ENCODE measurements around the gene PDE7B.

Gene PDE7B

GRCh38 chr6:135999393-135999792, 147.9 kb downstream of the PDE7B start:
- Histone ChIP-seq H3K36me3 (replicated peaks; ENCODE audit: insufficient read depth, low read length) (no peaks in the 10 kb centered on the region), H3F3A (ENCODE audit: insufficient read depth, low read length) (no peaks in the 10 kb centered on the region), H3K9ac (ENCODE audit: low read length) (no peak overlapping the region), H3K4me1 (ENCODE audit: low read length) (no peaks in the 10 kb centered on the region), H3K27me3 (replicated peaks; ENCODE audit: insufficient read depth, low read length) (no peaks in the 10 kb centered on the region), H4K20me1 (ENCODE audit: insufficient read depth, low read length) (no peaks in the 10 kb centered on the region), H2AFZ (ENCODE audit: low read length) (no peak overlapping the region), H3K27ac (ENCODE audit: low read length) (no peak overlapping the region), H3K9me3 (replicated peaks; ENCODE audit: insufficient read depth, low read length) (no peaks in the 10 kb centered on the region), H3K4me3 (ENCODE audit: low read length) (no peak overlapping the region), H3K4me2 (ENCODE audit: low read depth, low read length) (no peak overlapping the region), H3K9me2 (replicated peaks; ENCODE audit: insufficient read depth, low read length) (no peaks in the 10 kb centered on the region), H3K79me2 (ENCODE audit: low read length) (no peaks in the 10 kb centered on the region)
- TF ChIP-seq EZH2phosphoT487 (IDR thresholded peaks at IDR 0.05; ENCODE audit: low read length) (no peak), EZH2 (optimal IDR thresholded peaks at IDR 0.05; ENCODE audit: low read depth, low read length) (no peak)
- TF ChIP-seq, protein P1, sequence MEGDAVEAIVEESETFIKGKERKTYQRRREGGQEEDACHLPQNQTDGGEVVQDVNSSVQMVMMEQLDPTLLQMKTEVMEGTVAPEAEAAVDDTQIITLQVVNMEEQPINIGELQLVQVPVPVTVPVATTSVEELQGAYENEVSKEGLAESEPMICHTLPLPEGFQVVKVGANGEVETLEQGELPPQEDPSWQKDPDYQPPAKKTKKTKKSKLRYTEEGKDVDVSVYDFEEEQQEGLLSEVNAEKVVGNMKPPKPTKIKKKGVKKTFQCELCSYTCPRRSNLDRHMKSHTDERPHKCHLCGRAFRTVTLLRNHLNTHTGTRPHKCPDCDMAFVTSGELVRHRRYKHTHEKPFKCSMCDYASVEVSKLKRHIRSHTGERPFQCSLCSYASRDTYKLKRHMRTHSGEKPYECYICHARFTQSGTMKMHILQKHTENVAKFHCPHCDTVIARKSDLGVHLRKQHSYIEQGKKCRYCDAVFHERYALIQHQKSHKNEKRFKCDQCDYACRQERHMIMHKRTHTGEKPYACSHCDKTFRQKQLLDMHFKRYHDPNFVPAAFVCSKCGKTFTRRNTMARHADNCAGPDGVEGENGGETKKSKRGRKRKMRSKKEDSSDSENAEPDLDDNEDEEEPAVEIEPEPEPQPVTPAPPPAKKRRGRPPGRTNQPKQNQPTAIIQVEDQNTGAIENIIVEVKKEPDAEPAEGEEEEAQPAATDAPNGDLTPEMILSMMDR (IDR thresholded peaks at IDR 0.05; ENCODE audit: low read length) = no peak
- DNase-seq = no peak

GRCh38 chr6:136007345-136007744, 155.8 kb downstream of the PDE7B start:
- Histone ChIP-seq H3K4me3 (ENCODE audit: low read length) (no peak overlapping the region), H3K36me3 (replicated peaks; ENCODE audit: insufficient read depth, low read length) (no peaks in the 10 kb centered on the region), H3K9me3 (replicated peaks; ENCODE audit: insufficient read depth, low read length) (no peaks in the 10 kb centered on the region), H3K4me1 (ENCODE audit: low read length) (no peaks in the 10 kb centered on the region), H3K9me2 (replicated peaks; ENCODE audit: insufficient read depth, low read length) (no peaks in the 10 kb centered on the region), H2AFZ (ENCODE audit: low read length) (no peak overlapping the region), H3K4me2 (ENCODE audit: low read depth, low read length) (no peak overlapping the region), H3F3A (ENCODE audit: insufficient read depth, low read length) (no peaks in the 10 kb centered on the region), H3K27ac (ENCODE audit: low read length) (no peak overlapping the region), H3K79me2 (ENCODE audit: low read length) (no peaks in the 10 kb centered on the region), H4K20me1 (ENCODE audit: insufficient read depth, low read length) (no peaks in the 10 kb centered on the region), H3K9ac (ENCODE audit: low read length) (no peak overlapping the region), H3K27me3 (replicated peaks; ENCODE audit: insufficient read depth, low read length) (no peaks in the 10 kb centered on the region)
- no peak for DNase-seq
- TF ChIP-seq EZH2phosphoT487 (IDR thresholded peaks at IDR 0.05; ENCODE audit: low read length) (no peak), EZH2 (optimal IDR thresholded peaks at IDR 0.05; ENCODE audit: low read depth, low read length) (no peak)
- TF ChIP-seq, protein P1 (IDR thresholded peaks at IDR 0.05; ENCODE audit: low read length) = no peak

- DNase-seq = no peak
- Histone ChIP-seq H3K79me2 (ENCODE audit: low read length) (no peaks in the 10 kb centered on the region), H3K36me3 (replicated peaks; ENCODE audit: insufficient read depth, low read length) (no peaks in the 10 kb centered on the region), H3K27ac (ENCODE audit: low read length) (no peak overlapping the region), H3F3A (ENCODE audit: insufficient read depth, low read length) (no peaks in the 10 kb centered on the region), H3K9ac (ENCODE audit: low read length) (no peak overlapping the region), H3K4me3 (ENCODE audit: low read length) (no peak overlapping the region), H3K9me3 (replicated peaks; ENCODE audit: insufficient read depth, low read length) (no peaks in the 10 kb centered on the region), H2AFZ (ENCODE audit: low read length) (no peak overlapping the region), H3K4me2 (ENCODE audit: low read depth, low read length) (no peak overlapping the region), H3K27me3 (replicated peaks; ENCODE audit: insufficient read depth, low read length) (no peaks in the 10 kb centered on the region), H3K4me1 (ENCODE audit: low read length) (no peaks in the 10 kb centered on the region), H3K9me2 (replicated peaks; ENCODE audit: insufficient read depth, low read length) (no peaks in the 10 kb centered on the region), H4K20me1 (ENCODE audit: insufficient read depth, low read length) (no peaks in the 10 kb centered on the region)
- TF ChIP-seq EZH2phosphoT487 (IDR thresholded peaks at IDR 0.05; ENCODE audit: low read length) (no peak), EZH2 (optimal IDR thresholded peaks at IDR 0.05; ENCODE audit: low read depth, low read length) (no peak)
- TF ChIP-seq, protein P1 (IDR thresholded peaks at IDR 0.05; ENCODE audit: low read length) = no peak
Measured at GRCh38 chr6:136011475-136011874, 160.0 kb downstream of the PDE7B start.

All from MM.1S (cell line).